ENCODE results near the gene SELENOF.

SELENOF gene

DNA sequence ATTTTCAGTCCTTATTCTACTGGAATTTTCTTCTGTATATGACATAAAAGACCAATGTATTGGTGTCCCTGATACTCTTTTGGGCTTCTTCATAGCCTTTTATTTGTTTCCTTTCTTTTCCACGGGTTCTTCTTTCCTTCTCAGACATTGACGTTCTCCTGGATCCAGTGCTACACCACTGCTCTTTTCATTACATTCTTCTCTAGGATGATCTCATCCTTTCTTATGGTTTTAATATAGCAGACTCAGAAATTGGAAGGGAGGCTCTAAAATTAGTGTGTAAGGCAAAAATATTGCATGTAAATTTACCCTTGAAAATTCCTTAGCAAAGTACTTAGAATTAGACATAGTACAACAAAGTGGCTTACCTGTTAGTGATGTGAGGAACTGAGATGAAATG, 65.3 kb downstream of the SELENOF start:
- TF ChIP-seq, protein P1, sequence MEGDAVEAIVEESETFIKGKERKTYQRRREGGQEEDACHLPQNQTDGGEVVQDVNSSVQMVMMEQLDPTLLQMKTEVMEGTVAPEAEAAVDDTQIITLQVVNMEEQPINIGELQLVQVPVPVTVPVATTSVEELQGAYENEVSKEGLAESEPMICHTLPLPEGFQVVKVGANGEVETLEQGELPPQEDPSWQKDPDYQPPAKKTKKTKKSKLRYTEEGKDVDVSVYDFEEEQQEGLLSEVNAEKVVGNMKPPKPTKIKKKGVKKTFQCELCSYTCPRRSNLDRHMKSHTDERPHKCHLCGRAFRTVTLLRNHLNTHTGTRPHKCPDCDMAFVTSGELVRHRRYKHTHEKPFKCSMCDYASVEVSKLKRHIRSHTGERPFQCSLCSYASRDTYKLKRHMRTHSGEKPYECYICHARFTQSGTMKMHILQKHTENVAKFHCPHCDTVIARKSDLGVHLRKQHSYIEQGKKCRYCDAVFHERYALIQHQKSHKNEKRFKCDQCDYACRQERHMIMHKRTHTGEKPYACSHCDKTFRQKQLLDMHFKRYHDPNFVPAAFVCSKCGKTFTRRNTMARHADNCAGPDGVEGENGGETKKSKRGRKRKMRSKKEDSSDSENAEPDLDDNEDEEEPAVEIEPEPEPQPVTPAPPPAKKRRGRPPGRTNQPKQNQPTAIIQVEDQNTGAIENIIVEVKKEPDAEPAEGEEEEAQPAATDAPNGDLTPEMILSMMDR (IDR thresholded peaks at IDR 0.05; ENCODE audit: borderline replicate concordance, control extremely low read depth, extremely low read depth, insufficient read depth, missing control alignments) = no peak
- in situ Hi-C loops (cut with MboI; ENCODE audit: low sequenced_read_pairs, unreplicated experiment) = no loop called here
- DNase-seq (ENCODE audit: low spot score) = no peak

DNA sequence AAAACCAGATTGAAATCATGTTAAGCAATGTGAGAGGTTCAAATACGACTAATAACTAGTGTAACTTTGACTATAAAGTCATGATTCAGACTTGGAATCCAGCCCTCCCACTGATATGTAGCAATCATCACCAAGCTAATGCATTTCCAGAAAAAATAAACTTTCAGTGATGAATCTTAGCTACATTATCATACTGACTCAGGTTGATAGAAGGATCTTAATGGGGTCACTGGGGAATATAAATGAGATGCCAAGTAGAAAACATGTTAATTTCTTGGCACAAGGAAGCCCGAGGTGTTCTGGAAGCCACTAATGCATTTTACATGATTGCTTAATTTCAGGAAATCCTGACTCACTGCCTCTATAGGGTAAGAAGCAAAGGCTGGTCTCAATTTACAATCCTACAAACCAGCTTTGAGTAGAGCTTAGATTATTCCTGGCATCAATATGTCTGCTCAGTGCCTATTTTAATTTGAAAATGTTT, 67.7 kb downstream of the SELENOF start:
- no peak for DNase-seq (ENCODE audit: low spot score)
- in situ Hi-C loops (cut with MboI; ENCODE audit: low sequenced_read_pairs, unreplicated experiment) = no loop called here

DNA sequence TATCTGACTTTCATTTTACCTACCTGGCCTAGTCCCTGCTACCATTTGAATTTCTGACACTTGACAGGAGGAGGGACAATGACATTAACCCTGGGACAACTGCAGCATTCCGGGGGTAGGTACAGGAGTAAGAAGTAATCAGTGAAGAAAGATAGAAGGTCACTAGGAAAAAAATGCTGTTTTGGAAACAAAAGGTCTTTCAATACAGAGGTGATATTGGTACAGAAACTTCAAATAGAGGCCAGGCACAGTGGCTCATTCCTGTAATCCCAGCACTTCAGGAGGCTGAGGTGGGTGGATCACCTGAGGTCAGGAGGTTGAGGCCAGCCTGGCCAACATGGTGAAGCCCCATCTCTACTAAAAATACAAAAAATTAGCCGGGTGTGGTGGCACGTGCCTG, 68.4 kb downstream of the SELENOF start:
- in situ Hi-C loops (cut with MboI; ENCODE audit: low sequenced_read_pairs, unreplicated experiment) = no loop called here
- TF ChIP-seq, protein P1 (IDR thresholded peaks at IDR 0.05; ENCODE audit: borderline replicate concordance, control extremely low read depth, extremely low read depth, insufficient read depth, missing control alignments) = no peak
- DNase-seq (ENCODE audit: low spot score) = no peak

More for the DNA sequence above, 67.7 kb downstream of the SELENOF start:
- TF ChIP-seq, protein P1 (IDR thresholded peaks at IDR 0.05; ENCODE audit: borderline replicate concordance, control extremely low read depth, extremely low read depth, insufficient read depth, missing control alignments) = no peak

DNA sequence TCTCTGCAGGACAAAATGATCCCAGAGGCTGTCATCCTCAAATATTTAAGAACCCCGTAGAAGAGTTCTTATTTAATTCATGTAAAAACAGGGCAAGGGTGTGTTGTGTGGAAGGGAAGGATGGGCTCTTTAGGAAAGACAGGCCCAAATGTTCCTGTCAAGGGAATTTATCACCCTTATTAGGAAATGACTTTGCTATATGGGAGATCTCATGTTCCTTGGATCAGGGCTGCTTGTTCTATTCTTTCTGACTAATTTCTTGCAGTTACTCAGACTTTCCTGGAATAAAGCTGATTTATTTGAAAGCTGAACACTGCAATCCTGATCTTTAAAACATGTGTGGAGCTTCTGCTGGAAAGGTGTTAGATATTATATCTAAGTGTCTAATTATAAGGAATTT, 72.8 kb downstream of the SELENOF start:
- DNase-seq (ENCODE audit: low spot score) = no peak
- TF ChIP-seq, protein P1 (IDR thresholded peaks at IDR 0.05; ENCODE audit: borderline replicate concordance, control extremely low read depth, extremely low read depth, insufficient read depth, missing control alignments) = no peak
- in situ Hi-C loops (cut with MboI; ENCODE audit: low sequenced_read_pairs, unreplicated experiment) = no loop called here

DNA sequence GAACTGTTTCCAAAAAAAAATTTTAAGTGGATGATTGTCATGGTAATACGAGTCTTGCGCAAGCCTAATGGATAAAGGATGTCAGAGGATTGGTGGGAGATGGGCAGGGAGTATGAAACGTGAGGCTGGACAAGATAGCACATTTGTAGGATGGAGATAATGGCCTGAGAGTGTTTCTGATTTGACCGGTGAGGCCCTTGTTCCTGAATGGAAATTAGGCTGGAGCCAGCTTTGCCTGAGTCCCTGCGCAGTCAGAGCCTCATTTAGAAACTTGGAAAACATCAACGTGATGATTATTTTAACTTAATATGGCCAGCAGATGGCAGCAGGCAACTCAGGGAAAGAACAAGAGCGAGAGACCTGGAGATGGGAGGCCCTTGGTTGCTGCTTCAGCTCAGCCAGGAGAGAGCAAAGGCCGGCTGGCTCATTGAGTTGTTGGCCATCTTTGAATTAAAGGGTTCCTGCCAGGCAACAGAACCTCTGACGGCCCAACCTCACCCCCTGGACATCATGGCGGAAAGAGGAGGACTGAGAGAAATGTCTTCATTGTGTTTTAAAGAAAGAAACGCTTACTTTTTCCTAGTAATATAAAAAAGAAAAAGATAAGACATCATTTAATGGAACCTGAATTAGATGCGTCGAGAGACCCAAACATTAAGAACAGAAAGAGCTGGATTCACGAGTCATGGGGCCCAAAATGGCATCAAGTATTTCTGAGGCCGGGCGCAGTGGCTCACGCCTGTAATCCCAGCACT, 80.3 kb downstream of the SELENOF start:
- TF ChIP-seq, protein P1 (IDR thresholded peaks at IDR 0.05; ENCODE audit: borderline replicate concordance, control extremely low read depth, extremely low read depth, insufficient read depth, missing control alignments) = peak; percentile 32
- in situ Hi-C loops (cut with MboI; ENCODE audit: low sequenced_read_pairs, unreplicated experiment) = no loop called here
- DNase-seq (ENCODE audit: low spot score) = peak; percentile 73

DNA sequence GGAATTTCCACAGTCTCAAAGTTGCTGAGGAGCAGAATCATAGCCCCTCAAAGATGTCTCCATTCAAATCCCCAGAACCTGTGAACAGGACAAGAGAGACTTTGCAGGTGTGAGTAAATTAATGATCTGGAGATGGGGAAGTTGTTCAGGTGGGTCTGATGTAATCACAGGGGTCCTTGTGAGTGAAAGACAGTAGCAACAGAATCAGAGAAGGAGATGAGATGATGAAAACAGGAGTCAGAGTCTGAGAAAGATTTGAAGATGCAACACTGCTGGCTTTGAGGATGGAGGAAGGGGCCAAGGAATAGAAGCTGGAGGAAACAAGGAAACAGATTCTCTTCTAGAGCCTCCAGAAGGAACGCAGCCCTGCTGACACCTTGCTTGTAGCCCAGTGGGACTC, 81.5 kb downstream of the SELENOF start:
- in situ Hi-C loops (cut with MboI; ENCODE audit: low sequenced_read_pairs, unreplicated experiment) = no loop called here
- TF ChIP-seq, protein P1 (IDR thresholded peaks at IDR 0.05; ENCODE audit: borderline replicate concordance, control extremely low read depth, extremely low read depth, insufficient read depth, missing control alignments) = no peak
- no peak for DNase-seq (ENCODE audit: low spot score)
